Midbrain (tissue), 1 donor: ENCODE results near the gene SERPINA6.
A peak's percentile ranks its signal among the peaks of the same experiment; 100 is the strongest.
"Not testable (repeated sequence)": the region's sequence is repeated elsewhere in the genome, so short reads cannot be mapped to it uniquely, and the experiment has no call there.

Experiments
- DNase-seq: peaks from one replicate; lab custom pipeline; 2025; lab: John Stamatoyannopoulos, UW

SERPINA6 gene, protein sequence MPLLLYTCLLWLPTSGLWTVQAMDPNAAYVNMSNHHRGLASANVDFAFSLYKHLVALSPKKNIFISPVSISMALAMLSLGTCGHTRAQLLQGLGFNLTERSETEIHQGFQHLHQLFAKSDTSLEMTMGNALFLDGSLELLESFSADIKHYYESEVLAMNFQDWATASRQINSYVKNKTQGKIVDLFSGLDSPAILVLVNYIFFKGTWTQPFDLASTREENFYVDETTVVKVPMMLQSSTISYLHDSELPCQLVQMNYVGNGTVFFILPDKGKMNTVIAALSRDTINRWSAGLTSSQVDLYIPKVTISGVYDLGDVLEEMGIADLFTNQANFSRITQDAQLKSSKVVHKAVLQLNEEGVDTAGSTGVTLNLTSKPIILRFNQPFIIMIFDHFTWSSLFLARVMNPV

DNA sequence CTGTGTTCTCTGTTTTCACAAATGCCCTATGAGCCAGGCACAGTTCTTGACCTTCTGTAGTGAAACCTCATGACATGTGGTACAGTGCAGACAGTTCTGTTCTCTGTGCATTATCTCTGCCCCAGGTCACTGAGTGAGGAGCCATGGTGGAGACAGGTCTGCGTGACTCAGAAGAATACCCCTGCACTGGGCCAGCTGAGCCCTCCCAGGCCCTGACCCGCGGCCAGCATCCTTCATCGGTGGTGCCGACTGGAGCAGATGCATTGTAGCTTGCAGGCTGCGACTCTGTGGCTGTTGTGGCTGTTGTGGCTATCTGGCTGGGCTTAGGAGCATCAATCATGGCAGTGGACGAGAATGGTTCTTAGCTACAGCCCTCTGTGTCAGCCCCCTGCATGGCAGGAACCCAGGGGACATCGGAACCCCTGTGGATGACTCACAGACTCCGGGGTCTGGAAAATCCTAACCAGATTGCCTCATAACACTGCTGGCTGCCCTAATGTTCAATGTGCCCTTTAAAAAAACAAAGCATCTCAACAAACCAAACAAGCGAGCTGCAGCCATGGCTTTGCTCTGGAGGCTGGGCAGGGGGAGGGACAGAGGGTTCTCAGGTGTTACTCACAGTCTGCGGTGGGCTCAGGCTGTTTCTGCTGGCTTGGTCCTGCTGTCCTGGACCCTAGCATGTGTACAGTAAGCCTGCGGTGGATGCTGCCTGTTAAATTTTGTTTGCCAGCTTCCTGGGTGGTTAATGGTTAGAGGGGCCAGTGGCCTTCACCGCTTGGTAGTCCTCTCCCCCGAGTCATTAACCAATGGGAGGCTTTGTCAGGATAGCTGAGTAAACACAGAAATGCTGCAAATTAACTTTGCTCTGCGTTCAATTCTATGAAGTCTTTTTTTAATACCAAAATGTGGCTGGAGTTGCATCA lies at the start of gene SERPINA6:
SERPINA6 (minus strand) TSS at position 689 of the 923 bp plus-strand sequence. CDS start 8,688 bp downstream, outside the sequence.
- DNase-seq, result no peak

DNA sequence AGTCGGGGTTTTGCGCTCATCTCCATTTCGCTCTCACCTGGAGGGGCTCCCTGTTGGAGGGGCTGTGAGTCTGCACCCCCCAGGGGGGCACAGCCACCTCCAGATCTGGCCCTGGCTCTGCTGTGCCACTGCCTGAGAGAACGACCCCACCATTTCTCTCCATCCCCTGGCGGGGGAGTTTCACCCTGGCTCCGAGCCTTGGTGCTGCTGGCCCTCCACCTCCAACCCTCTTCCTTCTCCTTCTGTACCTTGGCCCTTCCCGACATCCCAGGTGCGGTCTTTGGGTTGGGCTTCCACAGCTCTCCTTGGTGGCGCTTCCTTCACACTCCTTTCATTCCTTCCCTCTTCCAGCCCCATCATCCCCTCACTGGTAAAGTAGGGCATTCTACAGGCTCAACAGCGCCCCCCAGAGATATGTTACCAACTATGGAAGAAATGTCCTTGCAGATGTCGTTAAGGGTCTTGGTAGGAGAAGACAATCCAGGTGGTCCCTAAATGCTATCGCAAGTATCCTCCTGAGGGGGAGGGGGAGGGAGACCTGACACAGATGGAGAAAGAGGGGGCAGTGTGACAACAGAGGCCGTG lies 49.0 kb upstream of the SERPINA6 start:
- DNase-seq, result no peak

GRCh38 chr14:94370524-94370910 lies 47.4 kb upstream of the SERPINA6 start:
- no peak for DNase-seq

- DNase-seq, result not testable (repeated sequence)
These were observed 46.8 kb upstream of the SERPINA6 start for GRCh38 chr14:94369766-94370523.

GRCh38 chr14:94368956-94369355 lies 45.8 kb upstream of the SERPINA6 start:
- no peak for DNase-seq

- DNase-seq, result no peak
These were observed 45.1 kb upstream of the SERPINA6 start for GRCh38 chr14:94368243-94368590.

GRCh38 chr14:94367347-94368242 lies 44.5 kb upstream of the SERPINA6 start:
- DNase-seq, result no peak

GRCh38 chr14:94366146-94366915 lies 43.2 kb upstream of the SERPINA6 start, which contains the start of gene SERPINA2:
Gene SERPINA2 (minus strand): TSS chr14:94366698.
- DNase-seq, result no peak

DNA sequence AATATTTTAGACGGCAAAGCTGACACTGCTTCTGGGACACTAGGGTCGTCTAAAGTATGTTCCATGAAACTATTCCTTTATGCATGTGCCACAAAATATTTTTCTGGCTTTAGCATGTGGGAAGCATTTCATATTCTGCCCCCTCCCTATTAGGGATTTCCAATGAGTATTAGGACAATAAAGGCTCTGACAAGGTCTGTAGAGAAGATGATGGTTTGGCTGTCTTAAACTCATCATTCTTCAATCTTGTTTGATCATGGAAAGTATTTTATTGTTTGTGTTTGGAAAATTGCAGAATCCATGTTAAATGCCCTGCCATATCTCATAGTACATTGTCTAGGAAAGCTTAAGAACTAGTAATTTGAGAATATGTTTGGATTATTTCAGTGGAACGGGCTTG lies 42.5 kb upstream of the SERPINA6 start:
- DNase-seq, result no peak

DNA sequence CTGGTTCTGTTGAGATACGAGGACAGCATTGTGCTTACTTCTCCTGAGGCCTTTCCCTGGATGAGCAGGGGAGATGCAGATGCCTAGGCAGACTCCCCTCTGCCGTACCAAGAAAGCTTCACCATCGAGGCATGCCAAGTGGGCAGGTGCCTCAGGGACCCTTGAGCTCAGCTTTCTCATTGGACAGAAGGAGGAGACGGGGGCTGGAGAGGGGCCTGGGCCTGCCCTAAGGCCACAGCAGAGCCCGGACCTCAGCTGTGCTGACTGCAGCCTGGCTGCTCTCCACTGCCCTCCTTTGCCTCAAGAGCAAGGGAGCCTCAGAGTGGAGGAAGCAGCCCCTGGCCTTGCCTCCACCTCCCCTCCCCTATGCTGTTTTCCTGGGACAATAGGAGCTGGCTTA lies 41.8 kb upstream of the SERPINA6 start:
- DNase-seq, result no peak

DNA sequence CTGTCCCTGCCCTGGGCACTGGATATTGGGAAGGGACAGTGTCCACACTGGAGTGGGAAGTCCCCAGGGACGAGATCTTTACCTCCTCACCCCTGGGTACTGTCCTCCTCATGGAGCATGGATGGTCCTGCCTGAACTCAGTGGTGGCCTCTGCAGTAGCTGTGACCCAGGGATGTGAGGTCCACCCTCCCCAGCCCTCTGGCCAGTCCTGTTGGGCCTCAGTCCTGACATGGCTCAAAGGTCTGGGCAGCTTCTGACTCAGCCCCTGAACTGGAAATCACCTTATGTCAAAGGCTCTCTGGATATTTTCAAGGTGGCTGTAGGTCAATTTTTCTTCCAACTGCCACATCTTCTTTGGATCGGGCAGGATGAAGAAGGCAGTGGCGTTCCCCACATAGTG lies 40.9 kb upstream of the SERPINA6 start:
- DNase-seq, result no peak

DNA sequence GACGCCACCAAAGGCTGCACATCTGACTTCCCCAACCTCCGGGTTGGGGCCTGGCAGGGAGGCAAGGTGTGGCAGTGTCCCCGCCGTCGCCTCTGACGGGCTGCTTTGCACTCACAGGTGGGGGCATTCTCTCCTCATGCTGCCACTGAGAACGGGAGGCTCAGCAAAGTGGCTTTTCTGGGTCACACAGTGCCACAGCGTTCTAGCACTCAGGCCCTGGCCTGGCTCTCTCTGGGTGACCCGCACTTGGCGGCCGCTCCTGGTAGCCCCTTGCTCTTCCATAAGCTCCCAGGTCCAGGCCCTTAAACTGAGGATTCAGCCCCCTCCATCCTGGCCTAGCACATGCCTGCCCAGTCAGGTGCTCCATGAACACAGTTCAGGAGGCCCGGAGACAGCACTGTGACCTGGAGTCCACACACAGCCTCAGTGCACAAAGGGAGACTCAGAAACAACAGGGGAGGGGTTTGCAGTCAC lies 40.1 kb upstream of the SERPINA6 start:
- no peak for DNase-seq

GRCh38 chr14:94362614-94363133 lies 39.5 kb upstream of the SERPINA6 start:
- no peak for DNase-seq

- no peak for DNase-seq
These were observed 38.5 kb upstream of the SERPINA6 start for GRCh38 chr14:94361682-94362081.

DNA sequence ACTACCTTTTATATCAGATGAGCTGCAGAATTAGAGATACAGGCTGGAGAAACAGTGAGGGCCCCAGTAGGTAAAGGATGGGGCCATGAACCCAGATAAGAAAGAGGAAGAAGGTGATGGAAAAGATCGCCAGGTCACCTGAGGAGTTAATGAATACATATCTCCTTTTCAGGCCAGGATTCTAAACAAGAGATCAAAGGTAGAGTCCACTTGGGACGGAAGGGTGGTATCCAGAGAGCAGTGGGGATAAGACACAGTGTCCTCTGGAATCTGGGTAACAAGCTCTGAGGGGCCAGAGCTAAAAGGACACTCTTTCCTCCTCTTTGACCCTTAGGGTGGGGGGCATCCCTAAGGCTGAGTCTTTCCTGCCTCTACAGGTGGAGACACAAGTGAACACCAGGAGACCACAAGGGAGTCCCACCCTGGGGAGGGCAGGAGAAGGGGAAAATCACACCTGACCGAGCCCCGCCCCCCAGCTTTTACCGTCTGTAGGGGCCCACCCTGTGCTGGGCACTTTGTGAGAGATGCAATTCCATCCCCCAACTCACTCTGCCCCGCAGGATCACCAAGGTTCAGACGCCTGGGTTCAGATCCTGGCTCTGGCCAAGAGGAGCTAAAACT lies 37.9 kb upstream of the SERPINA6 start:
- no peak for DNase-seq

- no peak for DNase-seq
These were observed 34.0 kb upstream of the SERPINA6 start for GRCh38 chr14:94357166-94357565.

- no peak for DNase-seq
These were observed 33.4 kb upstream of the SERPINA6 start for GRCh38 chr14:94356379-94357056.

- DNase-seq, result peak; percentile 4
These were observed 32.2 kb upstream of the SERPINA6 start for GRCh38 chr14:94355191-94355794.
